Osteoblast (primary cell): ENCODE results near the gene AKAP13. TPM values are rescaled to one million over a fixed set of nuclear protein-coding genes. Genes with fewer than 3 reads are reported as not detected.

Experiments used
- DNase-seq: peaks from one replicate; pipeline ENCODE4 v3.0.0; 2011; ENCODE audit warnings: low spot score, mixed read lengths; ENCODE audit not compliant: insufficient read length; ENCODE audit errors: missing footprints
- H2AFZ ChIP-seq: 2 replicates; pipeline ENCODE4 v1.6.0; 2011; ENCODE audit warnings: mild to moderate bottlenecking, low read length
- H3K27ac ChIP-seq: 2 replicates; pipeline ENCODE4 v1.5.1; 2011; ENCODE audit warnings: mild to moderate bottlenecking, low read depth, low read length, moderate library complexity
- H3K27me3 ChIP-seq: 2 replicates; pipeline ENCODE4 v1.6.0; 2012; ENCODE audit warnings: mild to moderate bottlenecking, control low read depth, inconsistent platforms, low read length, moderate library complexity; ENCODE audit not compliant: insufficient read depth
- H3K36me3 ChIP-seq: 2 replicates; pipeline ENCODE4 v1.5.1; 2011; ENCODE audit warnings: mild to moderate bottlenecking, low read length, control low read depth, moderate library complexity; ENCODE audit not compliant: insufficient read depth
- H3K4me1 ChIP-seq: 2 replicates; pipeline ENCODE4 v1.5.1; 2011; ENCODE audit warnings: mild to moderate bottlenecking, low read length, control low read depth, moderate library complexity; ENCODE audit not compliant: insufficient read depth
- H3K4me2 ChIP-seq: 2 replicates; pipeline ENCODE4 v1.6.0; 2011; ENCODE audit warnings: mild to moderate bottlenecking, low read length; ENCODE audit not compliant: insufficient read depth
- H3K4me3 ChIP-seq: fragments of 200-600 bp; sonication (generic); 3 replicates; pipeline ENCODE4 v1.5.1; 2012; ENCODE audit warnings: mild to moderate bottlenecking, low read length, inconsistent platforms; ENCODE audit not compliant: insufficient read depth
- H3K79me2 ChIP-seq: 2 replicates; pipeline ENCODE4 v1.6.0; 2012; ENCODE audit warnings: mild to moderate bottlenecking, low read length, control low read depth, inconsistent platforms; ENCODE audit not compliant: insufficient read depth
- H3K9me3 ChIP-seq: 2 replicates; pipeline ENCODE4 v1.5.1; 2011; ENCODE audit warnings: low read depth, low read length, control low read depth
- H4K20me1 ChIP-seq: 2 replicates; pipeline ENCODE4 v1.6.0; 2012; ENCODE audit warnings: mild to moderate bottlenecking, low read length, control low read depth; ENCODE audit not compliant: insufficient read depth
- CTCF ChIP-seq: IDR thresholded peaks from 2 replicates; pipeline ENCODE4 v1.5.1; 2011; ENCODE audit warnings: mild to moderate bottlenecking, low read depth, low read length, moderate library complexity; ENCODE audit errors: extremely low read depth
- total RNA-seq: library from RNA; depleted of rRNA; stranded (reverse); fragments of >200 nt; gene quantifications from 2 replicates; pipeline ENCODE4 v1.2.3, GENCODE V29; 2012

Gene AKAP13
- total RNA-seq, 1 donor: 77.1 TPM

GRCh38 chr15:85762756-85763127, 382.3 kb downstream of the AKAP13 start:
- Histone ChIP-seq H3K27ac (no peak overlapping the region), H4K20me1 (peaks cover 31% of the 10 kb centered on the region)
- DNase-seq: peak; percentile 52

GRCh38 chr15:85763157-85763556, 382.8 kb downstream of the AKAP13 start:
- H3K79me2 ChIP-seq: peaks cover 12% of the 10 kb centered on the region
- no peak overlapping the region for H3K4me2 ChIP-seq
- H3K27ac ChIP-seq: no peak overlapping the region
- TF ChIP-seq CTCF: no peak
- peak; percentile 82 for DNase-seq
- peaks cover 10% of the 10 kb centered on the region for H3K4me1 ChIP-seq
- peaks cover 31% of the 10 kb centered on the region for H4K20me1 ChIP-seq
- no peak overlapping the region for H2AFZ ChIP-seq
- H3K27me3 ChIP-seq: no peaks in the 10 kb centered on the region
- no peaks in the 10 kb centered on the region for H3K9me3 ChIP-seq
- no peaks in the 10 kb centered on the region for H3K36me3 ChIP-seq
- H3K4me3 ChIP-seq: no peak overlapping the region

More at GRCh38 chr15:85762756-85763127, 382.3 kb downstream of the AKAP13 start:
- no peak for TF ChIP-seq CTCF
- no peaks in the 10 kb centered on the region for H3K36me3 ChIP-seq
- no peak overlapping the region for H3K4me3 ChIP-seq
- H3K79me2 ChIP-seq: peaks cover 8% of the 10 kb centered on the region
- H3K9me3 ChIP-seq: no peaks in the 10 kb centered on the region
- no peak overlapping the region for H3K4me2 ChIP-seq
- no peak overlapping the region for H2AFZ ChIP-seq
- no peaks in the 10 kb centered on the region for H3K27me3 ChIP-seq
- H3K4me1 ChIP-seq: peaks cover 10% of the 10 kb centered on the region

- H3K27me3 ChIP-seq: no peaks in the 10 kb centered on the region
- H3K79me2 ChIP-seq: peaks cover 13% of the 10 kb centered on the region
- H3K4me3 ChIP-seq: no peak overlapping the region
- H3K36me3 ChIP-seq: no peaks in the 10 kb centered on the region
- TF ChIP-seq CTCF: no peak
- H3K4me1 ChIP-seq: peaks cover 10% of the 10 kb centered on the region
- peaks cover 34% of the 10 kb centered on the region for H4K20me1 ChIP-seq
- peak; percentile 72 for DNase-seq
- peak overlapping the region; percentile 33 for H2AFZ ChIP-seq
- no peak overlapping the region for H3K4me2 ChIP-seq
- H3K9me3 ChIP-seq: no peaks in the 10 kb centered on the region
- H3K27ac ChIP-seq: no peak overlapping the region
Measured at GRCh38 chr15:85763673-85764633, 383.6 kb downstream of the AKAP13 start.

GRCh38 chr15:85764649-85765277, 384.4 kb downstream of the AKAP13 start:
- Histone ChIP-seq H3K27me3 (no peaks in the 10 kb centered on the region), H3K9me3 (no peaks in the 10 kb centered on the region), H3K36me3 (peaks cover 3% of the 10 kb centered on the region), H3K4me1 (peaks cover 10% of the 10 kb centered on the region), H3K4me2 (no peak overlapping the region), H3K4me3 (no peak overlapping the region), H2AFZ (no peak overlapping the region), H3K79me2 (peaks cover 13% of the 10 kb centered on the region), H4K20me1 (peaks cover 36% of the 10 kb centered on the region), H3K27ac (no peak overlapping the region)
- DNase-seq: peak; percentile 99
- no peak for TF ChIP-seq CTCF
